ENCODE results near the gene IFT74.
A peak's percentile ranks its signal among the peaks of the same experiment; 100 is the strongest.

Gene IFT74

DNA sequence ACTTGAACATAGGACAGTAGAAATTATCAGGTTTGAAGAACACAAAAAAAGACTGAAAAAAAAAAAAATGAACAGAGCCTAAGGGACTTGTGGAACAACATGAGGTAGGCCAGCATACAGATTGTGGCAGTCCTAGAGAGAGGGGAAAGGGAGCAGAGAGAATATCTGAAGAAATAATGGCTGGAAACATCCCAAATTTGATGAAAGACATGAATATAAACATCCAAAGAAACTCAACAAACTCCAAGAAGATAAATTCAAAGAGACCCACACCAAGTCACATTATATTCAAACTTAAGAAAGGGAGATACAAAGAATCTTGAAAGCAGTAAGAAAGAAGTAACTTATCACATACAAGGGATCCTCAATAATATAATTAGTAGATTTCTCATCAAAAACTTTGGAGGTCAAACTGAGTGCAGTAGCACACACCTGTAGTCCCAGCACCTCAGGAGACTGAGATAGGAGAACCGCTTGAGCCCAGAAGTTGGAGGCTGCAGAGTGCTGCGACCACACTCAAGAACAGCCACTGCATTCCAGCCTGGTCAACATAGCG, 18.3 kb upstream of the IFT74 start:
- no peak overlapping the region for H3K4me3 ChIP-seq (ENCODE audit: low read depth, low read length)
- no peak for TF ChIP-seq CTCF (IDR thresholded peaks at IDR 0.05; ENCODE audit: low read depth, low read length)
- in situ Hi-C loops (cut with HindIII; ENCODE audit: low sequenced_read_pairs), result no loop called here
- DNase-seq (ENCODE audit: low read depth, low spot score), result no peak

DNA sequence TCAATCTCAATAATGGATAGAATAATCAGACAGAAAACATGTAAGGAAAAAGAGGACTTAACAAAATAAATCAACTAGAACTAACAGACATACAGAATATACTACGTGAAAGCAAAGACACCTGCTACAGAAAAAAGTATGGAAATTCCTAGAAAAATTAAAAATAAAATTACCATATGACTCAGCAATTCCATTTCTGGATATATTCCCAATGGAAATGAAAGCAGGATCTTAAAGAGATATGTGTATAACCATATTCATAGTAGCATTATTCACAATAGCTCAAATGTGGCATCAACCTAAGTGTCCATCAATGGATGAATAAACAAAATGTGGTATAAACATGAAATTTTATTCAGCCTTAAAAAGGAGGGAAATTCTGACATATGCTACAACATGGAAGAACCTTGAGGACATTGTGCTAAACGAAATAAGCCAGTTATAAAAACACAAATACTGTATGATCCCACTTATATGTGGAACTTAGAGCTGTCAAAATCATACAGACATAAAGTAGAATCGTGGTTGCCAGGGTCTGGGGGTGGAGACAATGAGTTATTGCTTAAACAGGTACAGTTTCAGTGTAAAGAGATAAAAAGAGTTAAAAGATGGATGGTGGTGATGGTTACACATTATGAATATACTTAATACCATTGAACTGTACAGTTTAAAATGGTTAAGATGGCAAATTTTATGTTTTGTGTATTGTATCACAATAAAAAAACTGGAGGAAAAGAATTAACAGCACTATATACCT, 16.1 kb upstream of the IFT74 start:
- no peak for TF ChIP-seq CTCF (IDR thresholded peaks at IDR 0.05; ENCODE audit: low read depth, low read length)
- H3K4me3 ChIP-seq (ENCODE audit: low read depth, low read length), result no peak overlapping the region
- in situ Hi-C loops (cut with HindIII; ENCODE audit: low sequenced_read_pairs), result no loop called here
- DNase-seq (ENCODE audit: low read depth, low spot score), result no peak

DNA sequence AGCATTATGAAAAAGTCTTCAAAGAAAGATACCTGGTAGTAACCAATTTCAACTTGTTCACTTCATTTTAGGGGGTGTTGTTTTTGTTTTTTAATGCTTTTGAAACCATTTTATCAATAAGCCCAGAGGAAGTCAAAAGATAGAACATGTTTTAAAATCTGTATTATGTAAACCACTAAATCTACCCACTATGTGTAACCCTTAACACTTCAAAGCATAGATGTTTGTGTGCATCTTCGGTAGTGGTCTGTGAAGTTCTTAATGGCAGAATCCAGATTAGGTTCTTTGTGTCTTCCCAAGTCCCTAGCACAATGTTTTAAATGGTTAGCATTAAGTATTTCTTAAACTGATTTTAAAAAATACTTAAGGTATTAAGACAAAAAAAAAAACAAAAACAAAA, 15.4 kb upstream of the IFT74 start:
- no peak for TF ChIP-seq CTCF (IDR thresholded peaks at IDR 0.05; ENCODE audit: low read depth, low read length)
- in situ Hi-C loops (cut with HindIII; ENCODE audit: low sequenced_read_pairs), result no loop called here
- H3K4me3 ChIP-seq (ENCODE audit: low read depth, low read length), result no peak overlapping the region
- no peak for DNase-seq (ENCODE audit: low read depth, low spot score)

GRCh38 chr9:26945591-26945990, 10.6 kb upstream of the IFT74 start:
- H3K4me3 ChIP-seq (ENCODE audit: low read depth, low read length), result peak overlapping the region; percentile 88
- TF ChIP-seq CTCF (IDR thresholded peaks at IDR 0.05; ENCODE audit: low read depth, low read length), result no peak
- no peak for DNase-seq (ENCODE audit: low read depth, low spot score)
- in situ Hi-C loops (cut with HindIII; ENCODE audit: low sequenced_read_pairs), result no loop called here

DNA sequence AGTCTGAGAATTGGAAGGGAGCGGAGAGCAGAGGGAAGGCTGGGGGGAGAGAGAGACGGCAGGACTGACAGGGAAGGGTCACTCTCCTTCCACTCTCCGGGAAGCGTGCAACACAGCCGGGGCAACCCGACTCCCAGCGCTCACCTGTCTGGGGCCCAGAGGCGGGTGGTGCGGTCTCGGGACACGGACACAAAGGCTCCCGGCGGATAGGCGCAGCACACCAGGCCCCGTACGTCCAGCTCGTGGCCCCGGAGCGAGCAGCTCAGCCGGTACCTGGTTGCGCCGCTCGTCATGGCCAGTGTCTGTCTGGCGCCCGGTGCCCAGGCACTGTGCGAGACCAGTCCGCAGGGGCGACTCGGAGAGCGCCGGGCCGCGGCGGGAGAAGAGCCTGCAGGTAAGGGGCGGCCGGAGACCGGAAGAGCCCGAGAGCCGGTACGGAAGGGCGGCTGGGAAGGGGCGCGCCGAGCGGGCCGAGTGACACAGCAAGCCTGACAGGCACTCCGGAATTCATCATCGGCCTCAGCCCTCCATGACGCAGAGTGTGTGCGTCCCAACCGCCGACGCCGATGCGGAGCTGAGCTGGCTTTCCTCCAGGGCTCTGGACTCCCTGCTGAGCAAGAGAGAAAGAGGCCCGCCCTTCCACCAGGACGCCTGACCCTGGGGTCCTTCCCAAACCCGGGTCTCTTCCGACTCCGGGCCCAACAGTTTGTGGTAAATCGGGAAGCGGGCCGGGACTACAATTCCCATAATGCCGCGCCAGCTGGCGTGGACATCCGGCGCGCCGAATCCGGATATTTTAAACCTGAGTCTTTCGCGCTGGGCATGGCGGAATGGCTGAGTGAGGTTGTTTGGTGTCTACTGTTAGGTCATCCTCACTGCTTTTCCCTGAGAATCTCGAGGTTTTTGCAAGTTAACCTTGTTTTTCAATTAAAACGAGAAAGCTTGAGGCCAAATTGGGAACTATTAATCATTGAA, 9.2 kb upstream of the IFT74 start, which contains the start of gene PLAA:
PLAA (minus strand) TSS at position 490 of the 975 bp plus-strand sequence; CDS start at position 293, 197 bp downstream.
- in situ Hi-C loops (cut with HindIII; ENCODE audit: low sequenced_read_pairs), result no loop called here
- peak; percentile 93 for DNase-seq (ENCODE audit: low read depth, low spot score)
- TF ChIP-seq CTCF (IDR thresholded peaks at IDR 0.05; ENCODE audit: low read depth, low read length), result no peak
- H3K4me3 ChIP-seq (ENCODE audit: low read depth, low read length), result peak within 1 kb of the TSS; percentile 88

DNA sequence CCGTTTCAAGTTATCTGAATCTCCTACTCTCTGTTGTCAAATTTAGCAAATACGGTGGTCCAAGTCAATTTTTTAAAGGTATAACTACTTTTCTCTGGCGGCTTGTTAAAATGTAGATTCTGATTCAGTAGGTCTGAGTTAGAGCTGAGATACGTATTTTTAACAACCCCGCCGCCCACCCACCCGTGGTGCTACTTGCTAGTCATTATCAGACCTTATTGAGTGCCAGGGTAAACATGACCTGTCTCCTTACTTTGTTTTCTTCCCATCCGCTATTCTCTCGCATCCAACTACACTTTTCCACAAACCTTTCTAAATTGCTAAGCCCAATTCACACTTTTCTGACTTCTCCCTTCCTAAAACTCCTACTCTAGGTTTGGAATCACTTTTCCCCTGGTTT, 8.5 kb upstream of the IFT74 start:
- in situ Hi-C loops (cut with HindIII; ENCODE audit: low sequenced_read_pairs), result no loop called here
- TF ChIP-seq CTCF (IDR thresholded peaks at IDR 0.05; ENCODE audit: low read depth, low read length), result no peak
- no peak for DNase-seq (ENCODE audit: low read depth, low spot score)
- peak overlapping the region; percentile 88 for H3K4me3 ChIP-seq (ENCODE audit: low read depth, low read length)

Data from astrocyte of the spinal cord (primary cell).